GM19351 (cell line): Measurements from ENCODE around the gene MYH15.

Experiments
- ATAC-seq: cut with Tn5 transposase; IDR thresholded peaks from one replicate; pipeline ENCODE4 v1.9.1; 2021; ENCODE audit warnings: mild to moderate bottlenecking, moderate library complexity; ENCODE audit not compliant: unreplicated experiment

MYH15 gene

DNA sequence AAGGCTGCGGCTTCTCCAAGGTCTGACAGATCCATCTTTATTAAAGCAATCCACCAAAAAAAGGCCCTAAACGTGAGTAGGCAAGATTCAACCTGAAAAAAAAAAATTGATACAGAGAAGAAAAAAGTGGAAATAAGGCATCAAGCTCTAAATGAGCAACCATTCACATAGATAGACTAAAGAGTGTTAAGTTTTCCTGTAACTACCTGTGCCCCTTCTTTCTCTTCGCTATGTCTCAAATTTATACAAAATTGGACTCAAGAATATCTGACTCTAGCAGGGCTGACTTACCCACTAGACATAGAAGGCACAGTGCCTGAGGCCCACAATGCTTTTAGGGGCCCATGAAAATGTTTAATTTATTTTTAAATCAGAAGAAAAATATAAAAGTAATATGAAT is at the start of gene MYH15:
MYH15 (minus strand) TSS at position 101 of the 400 bp plus-strand sequence; CDS start at position 35, 66 bp downstream.
- no peak for ATAC-seq

DNA sequence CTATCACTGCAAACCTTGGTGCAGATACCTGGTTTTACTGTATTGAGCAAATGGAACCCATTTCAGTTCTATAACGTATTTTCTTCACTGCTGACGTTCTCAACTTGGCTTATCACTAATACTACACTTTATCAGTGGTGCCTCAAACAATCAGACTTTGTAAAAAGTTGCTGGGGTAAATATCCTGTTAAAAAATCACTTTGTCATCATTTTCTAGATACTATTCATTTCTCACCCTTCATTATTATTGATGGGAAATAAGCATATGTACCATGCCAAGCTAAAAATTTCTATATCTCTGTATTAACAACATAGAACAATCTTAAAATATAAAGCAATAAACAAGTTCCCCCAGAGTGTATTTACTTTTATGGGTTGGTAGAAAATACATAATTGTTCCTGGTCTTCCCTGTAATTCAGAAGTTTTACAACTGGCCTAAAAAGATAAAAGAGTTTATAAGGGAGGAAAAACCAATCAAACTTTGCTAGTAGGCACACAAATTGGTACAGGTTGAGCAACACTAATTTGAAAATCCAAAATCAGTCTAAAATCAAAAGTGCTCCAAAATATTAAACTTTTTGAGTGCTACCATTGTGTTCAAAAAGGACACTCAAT is 45.7 kb upstream of the MYH15 start:
- ATAC-seq = no peak

DNA sequence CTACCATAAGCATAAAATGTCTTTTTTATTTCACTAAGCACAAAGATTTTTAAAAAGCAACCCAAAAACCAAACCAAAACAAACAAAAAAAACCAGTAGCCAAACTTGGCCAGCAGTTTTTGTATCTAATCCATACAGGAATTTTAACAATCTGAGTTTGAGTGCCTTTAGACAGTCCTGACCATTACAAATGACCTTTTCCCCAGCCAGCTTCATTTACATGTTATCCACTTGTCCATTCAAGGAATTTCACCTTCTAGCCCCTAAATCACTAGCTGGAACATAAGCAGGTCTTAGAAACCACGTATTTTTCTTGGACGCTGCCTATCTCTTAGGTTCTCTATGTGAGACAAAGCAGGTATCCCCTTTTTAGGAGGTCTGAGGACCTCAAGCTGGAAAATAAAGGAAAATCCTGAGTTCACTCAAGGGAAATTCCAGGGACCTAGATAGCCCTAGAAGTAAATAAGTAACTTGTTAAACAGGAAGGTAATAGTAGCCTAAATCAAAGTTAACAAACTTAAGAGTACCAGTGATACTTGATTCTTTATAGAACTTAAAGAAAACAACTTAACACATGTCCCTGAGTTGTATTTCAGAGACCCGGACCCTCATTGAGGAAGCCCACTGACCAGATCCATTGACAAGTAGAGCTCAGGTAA is 44.6 kb upstream of the MYH15 start:
- no peak for ATAC-seq

DNA sequence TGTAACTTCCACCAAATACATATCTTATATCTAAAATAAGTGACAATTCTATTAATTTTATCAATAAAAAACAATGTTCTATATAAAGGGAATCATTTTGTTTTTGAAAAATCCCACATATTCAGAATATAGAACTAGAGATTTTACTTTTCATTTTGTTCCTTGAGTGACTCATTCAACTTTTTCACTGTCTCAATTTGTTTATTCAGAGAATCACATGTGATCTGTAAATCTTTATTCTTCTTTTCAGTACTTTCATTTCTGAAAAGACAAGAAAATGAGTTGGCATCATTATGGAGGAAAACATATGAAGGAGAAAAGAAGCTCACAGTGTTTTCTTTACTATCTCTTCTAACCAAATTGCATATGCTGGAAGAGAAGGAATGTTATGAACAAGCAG is 43.8 kb upstream of the MYH15 start:
- ATAC-seq = no peak

DNA sequence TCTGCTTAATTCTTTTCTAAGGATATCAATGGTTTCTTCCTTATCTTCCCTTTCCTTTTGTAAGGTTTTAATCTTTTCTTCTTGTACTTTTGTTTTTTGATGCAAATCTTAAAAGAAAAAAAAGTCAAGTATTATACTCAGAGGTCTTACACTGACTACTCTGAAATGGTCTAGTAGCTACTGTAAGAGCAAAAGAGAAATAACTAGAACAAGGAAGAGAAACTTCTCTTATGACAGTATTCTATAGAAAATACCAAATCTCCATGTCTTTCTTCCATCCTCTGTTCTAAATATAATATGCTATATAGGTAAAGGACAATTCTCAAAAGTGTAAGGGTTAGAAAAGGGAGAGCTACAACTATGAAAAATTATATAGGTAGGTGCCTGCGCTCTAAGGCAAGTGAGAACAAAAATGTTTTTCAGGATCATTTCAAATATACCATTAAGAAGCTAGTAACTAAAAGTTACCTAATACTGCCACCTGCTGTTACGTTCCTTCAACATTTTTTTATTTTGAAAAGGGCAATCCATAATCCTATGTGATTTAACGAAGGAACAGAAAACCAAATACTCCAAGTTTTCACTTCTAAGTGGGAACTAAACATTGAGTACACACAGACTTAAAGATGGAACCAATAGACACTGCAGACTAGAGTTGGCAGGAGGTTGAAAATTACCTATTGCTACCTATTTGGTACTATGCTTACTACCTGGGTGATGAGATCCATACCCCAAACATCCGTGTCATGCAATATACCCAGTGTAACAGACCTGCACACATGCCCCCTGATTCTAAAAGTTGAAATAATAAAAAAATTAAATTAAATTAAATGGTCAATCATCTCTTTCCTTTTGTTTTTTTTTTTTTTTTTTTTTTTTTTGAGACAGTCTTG is 42.1 kb upstream of the MYH15 start:
- ATAC-seq = no peak

DNA sequence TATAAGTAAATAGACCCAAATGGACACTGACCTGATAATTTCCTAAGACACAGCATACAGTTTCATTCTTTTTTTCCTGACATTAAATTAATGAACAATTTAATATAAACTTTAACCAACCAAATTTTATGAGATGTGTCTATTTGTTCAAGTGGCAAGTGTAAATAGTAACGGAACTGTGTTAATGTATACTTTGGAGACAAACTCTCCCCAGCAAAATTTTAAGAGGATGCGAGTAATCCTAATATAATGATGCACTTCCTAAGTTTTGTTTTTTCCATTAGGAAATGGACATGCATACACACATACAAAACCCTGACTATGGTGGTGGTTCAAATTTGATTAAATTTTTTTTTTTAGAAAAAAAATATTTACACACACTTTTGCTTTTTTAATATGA is 38.5 kb upstream of the MYH15 start:
- no peak for ATAC-seq

DNA sequence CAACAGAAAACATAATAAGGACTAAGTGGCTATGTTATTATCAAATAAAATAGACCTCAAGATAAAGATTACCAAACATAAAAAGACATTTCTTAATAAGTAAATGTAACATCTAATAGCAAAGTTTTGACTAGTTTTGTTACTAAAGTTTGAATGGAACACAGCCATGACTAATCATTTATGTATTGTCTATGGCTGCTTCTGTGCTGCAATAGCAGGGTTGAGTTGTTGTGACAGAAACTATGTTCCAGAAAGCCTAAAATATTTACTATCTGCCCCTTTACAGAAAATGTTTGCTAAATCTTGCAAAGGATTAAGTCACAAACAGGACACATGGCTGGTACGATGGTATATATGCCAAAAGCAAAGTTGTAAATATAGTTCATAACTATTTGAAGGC is 37.9 kb upstream of the MYH15 start:
- no peak for ATAC-seq

DNA sequence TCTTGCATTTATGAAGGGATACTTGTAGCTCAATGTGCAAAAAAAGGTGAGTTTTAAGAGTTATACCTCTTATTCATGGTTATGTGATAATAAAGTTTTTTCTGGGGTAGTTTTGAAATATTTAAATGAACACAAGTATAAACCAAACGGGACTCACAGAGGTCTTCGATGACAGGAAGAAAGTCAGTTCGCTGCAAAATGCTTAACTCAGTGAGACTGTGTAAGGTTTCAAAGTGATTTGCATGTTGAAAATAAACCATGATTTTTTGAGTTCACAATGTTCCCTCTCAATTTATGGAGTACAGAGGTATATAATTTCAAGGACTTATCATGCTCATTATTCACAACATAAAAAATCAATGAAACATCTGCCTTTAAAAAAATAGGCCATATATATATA is 36.3 kb upstream of the MYH15 start:
- no peak for ATAC-seq

DNA sequence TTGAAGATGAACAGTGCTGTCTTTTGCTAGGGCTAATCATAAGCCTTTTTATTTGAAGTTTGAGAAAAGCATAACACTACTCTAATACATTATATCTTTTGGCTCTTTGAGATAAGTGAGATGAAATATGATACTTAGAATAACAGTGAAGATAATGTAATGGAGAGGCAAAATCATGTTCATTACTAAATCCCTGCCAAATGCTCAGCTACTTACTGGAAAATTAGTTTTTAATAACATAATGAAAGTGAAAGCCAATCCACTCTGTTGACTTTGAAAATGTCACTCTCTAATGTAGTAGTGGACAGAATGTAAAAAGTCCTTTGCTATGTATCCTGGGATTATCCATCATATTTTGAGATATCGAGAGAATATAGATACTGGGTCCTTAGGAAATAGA is 35.9 kb upstream of the MYH15 start:
- peak; percentile 54 for ATAC-seq

DNA sequence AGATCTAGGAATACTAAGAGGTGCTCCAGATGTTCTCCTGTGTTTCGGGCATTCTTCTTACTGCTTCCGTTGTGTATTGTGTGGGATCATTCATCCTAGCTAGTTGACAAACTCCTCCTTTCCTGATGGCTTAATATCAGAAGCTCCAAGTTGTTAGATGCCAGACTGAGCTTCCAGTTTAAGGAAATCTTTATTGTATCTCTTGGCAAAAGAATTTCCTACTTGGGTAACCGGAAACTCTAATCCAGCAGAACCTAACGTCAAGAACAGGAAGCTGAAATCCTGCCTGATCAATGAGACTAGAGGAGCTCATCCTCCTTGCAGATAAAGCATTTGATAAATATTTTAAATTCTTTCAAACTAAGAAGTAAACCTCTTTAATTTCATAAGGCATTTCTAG is 27.7 kb upstream of the MYH15 start:
- ATAC-seq = no peak

DNA sequence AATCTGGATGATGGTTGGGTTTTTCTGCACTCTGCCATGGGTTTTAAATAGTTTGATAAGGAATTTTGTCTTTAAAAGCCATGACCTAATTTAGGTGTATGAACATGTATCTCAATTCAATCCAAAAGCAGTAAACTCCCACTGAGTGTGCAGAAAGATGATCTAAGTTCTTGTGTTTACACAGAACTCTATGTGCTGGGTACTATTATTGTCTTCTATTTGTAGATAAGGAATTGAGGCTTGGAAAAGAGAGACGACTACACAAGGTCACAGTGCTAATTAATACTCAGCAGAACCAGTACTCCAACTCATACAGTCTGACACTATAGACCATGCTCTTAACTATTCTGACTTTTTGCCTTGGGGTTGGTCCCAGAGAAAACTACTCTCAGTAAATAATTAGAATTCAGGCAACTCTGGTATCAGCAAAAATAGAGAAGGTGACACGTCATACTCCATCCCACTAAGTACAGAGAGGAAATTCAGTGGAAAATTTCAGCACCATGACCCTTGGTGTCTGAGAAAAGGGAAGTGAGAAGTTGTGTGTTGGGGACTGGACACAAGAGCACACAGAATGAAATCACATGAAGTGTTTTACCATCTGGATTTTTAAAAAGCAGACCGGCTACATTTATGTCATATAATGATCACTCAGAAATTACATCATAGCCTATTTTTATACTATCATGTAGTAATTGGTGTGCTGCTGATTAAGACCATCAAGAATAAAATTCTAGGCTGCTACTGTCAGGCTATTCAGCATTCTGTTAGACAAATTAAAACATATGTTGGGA is 18.3 kb upstream of the MYH15 start:
- ATAC-seq = peak; percentile 96

DNA sequence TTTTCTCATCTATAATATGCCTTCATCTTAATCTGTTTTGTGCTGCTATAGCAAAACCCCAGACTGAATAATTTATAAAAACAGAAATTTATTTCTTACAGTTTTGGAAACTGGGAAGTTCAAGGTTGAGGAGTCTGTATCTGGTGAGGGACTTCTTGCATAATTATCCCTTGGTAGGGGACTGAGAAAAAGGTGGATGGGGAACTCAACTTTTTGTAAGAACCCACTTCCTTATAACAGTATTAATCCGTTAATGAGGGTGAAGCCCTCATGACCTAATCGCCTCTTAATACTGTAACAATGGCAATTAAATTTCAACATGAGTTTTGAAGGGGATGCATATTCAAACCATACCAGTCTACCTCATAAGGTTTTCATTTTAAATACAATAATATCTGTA is 17.4 kb upstream of the MYH15 start:
- no peak for ATAC-seq

DNA sequence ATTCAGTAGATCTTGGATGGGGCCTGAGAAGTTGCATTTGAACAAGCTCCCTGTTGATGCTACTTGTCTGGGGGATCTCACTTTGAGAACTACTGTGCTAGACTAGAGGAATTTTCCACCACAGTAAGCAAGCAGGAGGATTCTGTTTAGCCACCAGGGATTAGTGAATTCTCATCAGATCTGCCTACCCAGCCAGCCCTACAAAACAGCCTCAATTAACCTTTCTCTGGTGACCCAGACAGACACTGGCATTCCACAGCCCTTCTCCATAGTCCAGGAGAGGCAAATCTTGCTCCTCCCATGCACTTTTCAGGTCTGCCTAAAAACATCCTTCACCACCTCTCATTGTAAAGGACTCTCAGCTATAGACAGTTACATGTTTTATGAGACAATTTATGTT is 16.7 kb upstream of the MYH15 start:
- no peak for ATAC-seq

DNA sequence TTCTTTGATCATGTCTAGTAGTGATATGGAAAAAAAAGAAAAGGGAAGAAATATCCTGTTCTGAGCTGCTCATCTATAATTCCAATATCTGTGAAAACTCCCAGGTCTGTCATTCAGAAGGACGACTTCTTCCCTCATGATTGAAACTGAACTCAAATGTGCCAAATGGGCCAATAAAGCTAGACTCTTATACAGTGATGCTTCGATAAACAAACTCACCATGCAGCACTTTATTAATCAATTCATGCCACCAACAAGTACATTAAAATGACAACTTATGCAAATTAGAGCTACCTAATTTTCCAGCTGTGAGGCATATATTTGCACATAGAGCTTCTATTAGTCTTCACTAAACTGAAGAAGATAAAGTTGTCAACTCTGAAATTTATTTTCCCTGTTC is 15.6 kb upstream of the MYH15 start:
- no peak for ATAC-seq

DNA sequence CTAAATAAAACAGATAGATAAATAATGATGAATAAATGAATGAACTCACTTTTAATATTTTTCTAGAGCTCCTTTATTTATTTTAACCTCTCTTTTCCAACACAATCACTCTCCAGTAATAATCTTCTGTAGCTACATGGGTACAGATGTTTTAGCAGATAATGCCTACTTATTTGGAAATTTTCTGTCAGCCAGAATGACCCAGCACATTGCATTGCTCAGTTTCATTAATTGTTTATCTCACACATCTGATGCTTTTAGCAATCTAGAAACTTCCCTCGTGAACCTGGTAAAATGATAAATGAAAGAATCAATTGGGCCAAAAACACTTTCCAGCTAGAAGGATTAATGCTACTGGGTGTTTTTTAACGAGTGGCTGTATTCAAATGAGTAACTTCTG is 14.9 kb upstream of the MYH15 start:
- ATAC-seq = no peak

DNA sequence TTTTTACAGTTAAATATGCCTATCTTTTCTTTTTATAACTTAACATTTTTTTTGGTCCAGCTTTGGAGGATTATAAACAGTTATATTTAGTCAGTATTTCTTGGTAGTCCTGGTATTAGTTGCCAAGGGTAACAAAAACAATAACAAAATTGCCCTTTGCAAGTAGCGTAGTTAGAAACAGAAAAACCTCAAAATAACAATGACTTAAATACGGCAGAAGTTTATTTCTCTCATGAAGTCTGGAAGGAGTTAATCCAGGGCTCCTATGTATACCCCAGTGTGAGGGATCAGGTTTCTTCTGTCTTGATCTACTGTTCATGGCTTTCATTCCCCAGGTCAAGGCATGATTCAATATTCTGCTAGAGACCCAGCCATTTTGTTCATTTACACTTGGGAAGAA is 14.1 kb upstream of the MYH15 start:
- no peak for ATAC-seq

DNA sequence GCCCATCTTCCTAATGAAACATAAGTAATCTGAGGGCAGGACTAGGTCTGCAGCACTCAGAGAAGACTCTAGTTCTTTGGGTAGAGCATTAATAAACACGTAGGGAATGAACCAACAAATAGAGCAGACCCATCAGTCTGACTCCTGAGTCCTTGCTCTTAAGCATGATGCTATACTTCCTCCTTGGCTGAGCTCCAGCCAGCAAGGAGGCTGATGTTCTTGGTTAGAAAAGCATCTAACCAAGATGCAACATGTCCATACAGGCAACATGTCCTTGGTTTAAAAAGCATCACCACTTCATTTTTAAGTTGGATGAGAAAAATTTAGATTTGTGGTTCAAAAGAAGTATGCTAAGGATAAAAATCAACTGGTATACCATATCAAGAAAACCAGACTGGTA is 8.5 kb upstream of the MYH15 start:
- no peak for ATAC-seq

DNA sequence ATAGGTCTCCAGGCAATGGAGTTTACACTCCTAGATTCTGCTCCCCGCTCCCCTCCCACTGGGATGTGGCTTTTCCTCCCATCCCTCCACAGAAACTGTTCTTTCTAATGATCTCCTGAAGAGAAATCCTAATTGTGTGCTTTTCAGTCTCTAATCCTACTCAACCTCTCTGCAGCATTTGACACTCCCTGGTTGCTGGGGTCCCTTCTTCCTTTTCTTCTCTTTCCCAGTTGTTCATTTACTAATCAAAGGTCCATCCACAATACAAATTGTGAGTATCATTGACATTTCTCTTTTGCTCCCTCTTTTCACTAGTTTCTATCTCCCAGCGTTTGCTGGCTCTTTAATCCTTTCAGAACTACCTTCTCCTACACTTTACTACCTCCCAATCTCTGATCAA is 6.5 kb upstream of the MYH15 start:
- no peak for ATAC-seq

DNA sequence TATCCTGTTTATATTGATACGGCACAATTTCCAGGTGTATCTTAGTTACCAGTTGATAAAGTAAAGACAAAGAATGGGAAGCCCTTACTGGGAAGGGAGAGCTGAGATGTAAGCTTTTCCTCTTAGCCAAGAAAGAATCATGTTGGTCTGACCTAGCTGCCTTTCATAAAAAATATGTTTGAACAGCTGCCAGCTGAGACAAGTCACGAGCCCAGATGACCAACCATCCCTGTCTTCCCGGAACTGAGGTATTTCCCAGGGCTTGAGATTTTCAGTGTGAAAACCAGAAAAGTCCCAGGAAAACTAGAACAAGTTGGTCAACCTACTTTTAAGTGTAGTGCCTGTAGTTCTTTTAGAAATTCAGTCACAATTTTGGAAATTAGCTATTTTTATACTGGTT is 3.6 kb upstream of the MYH15 start:
- ATAC-seq = no peak

DNA sequence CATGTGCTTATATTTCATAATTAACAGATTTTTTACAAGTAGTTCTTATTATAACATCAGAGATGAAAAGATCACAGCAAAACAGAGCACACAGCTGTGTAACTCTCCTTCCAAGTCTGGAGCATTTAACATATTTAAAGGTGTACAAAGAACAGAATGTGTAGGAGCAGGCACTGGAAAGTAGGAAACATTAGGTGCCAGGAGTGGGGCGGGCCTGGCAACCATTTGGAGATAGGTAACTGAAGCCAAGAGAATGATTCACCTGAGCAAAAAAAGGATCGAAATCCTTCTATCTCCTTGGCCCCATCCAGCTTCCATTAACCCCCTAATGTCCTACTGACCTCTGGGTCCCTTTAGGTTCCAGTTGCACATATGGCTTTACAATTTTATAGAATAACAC is 2.3 kb upstream of the MYH15 start:
- no peak for ATAC-seq

DNA sequence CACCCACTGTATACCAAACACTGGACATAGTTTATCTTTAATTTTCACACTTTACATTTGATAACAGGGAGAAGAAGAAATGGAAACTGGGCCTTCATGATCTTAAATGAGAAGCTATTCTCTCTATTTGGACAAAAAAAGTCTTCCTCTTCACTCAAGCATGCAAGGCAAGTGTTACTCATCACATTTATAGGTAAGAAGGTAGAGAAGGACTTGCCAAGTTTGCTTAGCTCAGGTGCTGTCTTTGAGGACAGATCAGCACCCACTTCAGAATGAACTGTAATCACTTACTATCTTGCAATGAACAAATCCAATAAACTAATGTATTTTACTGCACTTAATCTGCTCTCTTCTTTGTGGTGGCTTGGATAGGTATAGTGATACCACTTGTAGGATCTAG is 1.1 kb upstream of the MYH15 start:
- ATAC-seq = no peak
